ENCODE results near the gene MKRN1.
A peak's percentile ranks its signal among the peaks of the same experiment; 100 is the strongest.

The MKRN1 gene

GRCh38 chr7:140479062-140479738 lies at the start of gene MKRN1:
Gene MKRN1 (minus strand): TSS chr7:140479505. CDS start chr7:140479344, 161 bp downstream.
- H3K4me3 ChIP-seq (ENCODE audit: control insufficient read depth, low read depth, low read length), result peak within 1 kb of the TSS; percentile 68
- DNase-seq (ENCODE audit: low read depth), result peak; percentile 81
- no peak for TF ChIP-seq CTCF (conservative IDR thresholded peaks at IDR 0.05; ENCODE audit: control insufficient read depth, insufficient read depth, low read depth, low read length)

GRCh38 chr7:140526787-140527664 lies 47.7 kb upstream of the MKRN1 start:
- TF ChIP-seq CTCF (conservative IDR thresholded peaks at IDR 0.05; ENCODE audit: control insufficient read depth, insufficient read depth, low read depth, low read length), result no peak
- no peak overlapping the region for H3K4me3 ChIP-seq (ENCODE audit: control insufficient read depth, low read depth, low read length)
- DNase-seq (ENCODE audit: low read depth), result peak; percentile 26

GRCh38 chr7:140526214-140526613 lies 46.9 kb upstream of the MKRN1 start:
- H3K4me3 ChIP-seq (ENCODE audit: control insufficient read depth, low read depth, low read length), result no peak overlapping the region
- no peak for TF ChIP-seq CTCF (conservative IDR thresholded peaks at IDR 0.05; ENCODE audit: control insufficient read depth, insufficient read depth, low read depth, low read length)
- DNase-seq (ENCODE audit: low read depth), result no peak

GRCh38 chr7:140525743-140526142 lies 46.4 kb upstream of the MKRN1 start:
- peak; percentile 39 for DNase-seq (ENCODE audit: low read depth)
- TF ChIP-seq CTCF (conservative IDR thresholded peaks at IDR 0.05; ENCODE audit: control insufficient read depth, insufficient read depth, low read depth, low read length), result no peak
- H3K4me3 ChIP-seq (ENCODE audit: control insufficient read depth, low read depth, low read length), result no peak overlapping the region

- no peak for TF ChIP-seq CTCF (conservative IDR thresholded peaks at IDR 0.05; ENCODE audit: control insufficient read depth, insufficient read depth, low read depth, low read length)
- H3K4me3 ChIP-seq (ENCODE audit: control insufficient read depth, low read depth, low read length), result no peak overlapping the region
- no peak for DNase-seq (ENCODE audit: low read depth)
Observed at GRCh38 chr7:140521421-140521820, 42.1 kb upstream of the MKRN1 start.

GRCh38 chr7:140519007-140519399 lies 39.7 kb upstream of the MKRN1 start:
- no peak for DNase-seq (ENCODE audit: low read depth)
- no peak for TF ChIP-seq CTCF (conservative IDR thresholded peaks at IDR 0.05; ENCODE audit: control insufficient read depth, insufficient read depth, low read depth, low read length)
- no peak overlapping the region for H3K4me3 ChIP-seq (ENCODE audit: control insufficient read depth, low read depth, low read length)
